GM10266 (cell line): Measurements from ENCODE around the gene SLC15A5.

ENCODE experiments used
- DNase-seq: peaks from one replicate; pipeline ENCODE4 v3.0.0; 2012; ENCODE audit errors: extremely low spot score
- TF ChIP-seq, protein P1 (sequence below): IDR thresholded peaks from 2 replicates; pipeline ENCODE4 v1.5.1; 2012; ENCODE audit warnings: mild to moderate bottlenecking, low read depth; ENCODE audit not compliant: control insufficient read depth, insufficient read depth; ENCODE audit errors: missing control alignments

The SLC15A5 gene

DNA sequence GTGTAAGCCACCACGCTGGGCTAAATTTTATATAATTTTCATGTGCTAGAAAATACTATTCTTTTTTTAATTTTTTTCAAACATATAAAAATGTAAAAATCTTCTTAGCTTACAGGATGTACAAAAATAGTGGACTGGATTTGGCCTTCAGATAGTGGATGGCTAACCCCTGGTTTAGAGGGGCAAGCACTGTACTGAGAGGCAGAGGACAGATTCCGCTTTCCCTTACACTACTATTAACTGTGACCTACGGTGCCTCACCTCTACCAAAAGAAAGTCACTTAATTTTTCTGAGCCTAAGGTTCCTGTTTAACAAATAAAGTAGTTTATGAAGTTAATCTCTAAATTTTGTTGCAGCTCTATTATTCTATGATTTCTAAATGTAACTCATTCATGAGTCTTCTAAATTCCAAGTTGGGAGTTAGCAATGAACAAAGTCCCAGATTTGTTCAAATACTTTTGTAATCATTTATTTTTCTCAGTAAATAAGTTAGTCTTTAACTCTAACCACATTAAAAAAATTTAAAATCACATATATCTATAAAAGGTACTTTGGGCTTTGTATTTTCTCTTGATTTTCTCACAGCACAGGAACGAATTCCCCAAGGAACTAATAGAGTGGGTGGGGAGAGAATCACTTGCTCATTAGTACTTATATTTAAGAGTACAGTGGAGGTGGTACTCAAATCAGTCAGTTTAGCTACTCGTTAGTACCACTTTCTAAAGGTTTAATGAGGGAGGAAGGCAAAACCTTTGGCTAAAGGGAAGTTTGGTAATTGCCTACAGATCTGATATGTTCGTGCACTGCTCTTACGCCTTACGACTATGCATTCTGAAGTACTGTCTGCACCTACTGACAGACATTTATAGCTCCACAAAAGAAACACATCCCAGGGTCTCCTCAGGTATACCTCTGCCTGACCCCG lies 33.7 kb downstream of the SLC15A5 start:
- TF ChIP-seq, protein P1, sequence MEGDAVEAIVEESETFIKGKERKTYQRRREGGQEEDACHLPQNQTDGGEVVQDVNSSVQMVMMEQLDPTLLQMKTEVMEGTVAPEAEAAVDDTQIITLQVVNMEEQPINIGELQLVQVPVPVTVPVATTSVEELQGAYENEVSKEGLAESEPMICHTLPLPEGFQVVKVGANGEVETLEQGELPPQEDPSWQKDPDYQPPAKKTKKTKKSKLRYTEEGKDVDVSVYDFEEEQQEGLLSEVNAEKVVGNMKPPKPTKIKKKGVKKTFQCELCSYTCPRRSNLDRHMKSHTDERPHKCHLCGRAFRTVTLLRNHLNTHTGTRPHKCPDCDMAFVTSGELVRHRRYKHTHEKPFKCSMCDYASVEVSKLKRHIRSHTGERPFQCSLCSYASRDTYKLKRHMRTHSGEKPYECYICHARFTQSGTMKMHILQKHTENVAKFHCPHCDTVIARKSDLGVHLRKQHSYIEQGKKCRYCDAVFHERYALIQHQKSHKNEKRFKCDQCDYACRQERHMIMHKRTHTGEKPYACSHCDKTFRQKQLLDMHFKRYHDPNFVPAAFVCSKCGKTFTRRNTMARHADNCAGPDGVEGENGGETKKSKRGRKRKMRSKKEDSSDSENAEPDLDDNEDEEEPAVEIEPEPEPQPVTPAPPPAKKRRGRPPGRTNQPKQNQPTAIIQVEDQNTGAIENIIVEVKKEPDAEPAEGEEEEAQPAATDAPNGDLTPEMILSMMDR = no peak
- no peak for DNase-seq

DNA sequence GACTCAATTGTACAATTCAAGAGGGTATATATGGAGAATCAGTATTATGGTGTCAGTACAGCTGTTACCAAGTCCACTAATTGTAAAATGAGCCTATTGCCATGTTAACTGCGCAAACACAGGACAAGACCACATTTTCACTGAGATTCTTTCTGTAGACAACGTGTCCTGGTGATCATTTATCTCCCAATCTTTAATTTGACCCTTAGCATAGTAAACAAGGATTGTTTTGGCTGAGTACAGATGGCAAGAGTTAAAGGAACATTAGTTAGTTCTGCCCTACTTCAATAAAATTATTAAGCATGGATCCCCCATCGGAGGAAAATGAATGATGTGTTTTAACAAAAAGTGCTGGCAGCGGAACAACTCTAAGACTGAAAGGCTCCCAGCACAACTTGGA lies 36.1 kb downstream of the SLC15A5 start:
- TF ChIP-seq, protein P1 = no peak
- no peak for DNase-seq

DNA sequence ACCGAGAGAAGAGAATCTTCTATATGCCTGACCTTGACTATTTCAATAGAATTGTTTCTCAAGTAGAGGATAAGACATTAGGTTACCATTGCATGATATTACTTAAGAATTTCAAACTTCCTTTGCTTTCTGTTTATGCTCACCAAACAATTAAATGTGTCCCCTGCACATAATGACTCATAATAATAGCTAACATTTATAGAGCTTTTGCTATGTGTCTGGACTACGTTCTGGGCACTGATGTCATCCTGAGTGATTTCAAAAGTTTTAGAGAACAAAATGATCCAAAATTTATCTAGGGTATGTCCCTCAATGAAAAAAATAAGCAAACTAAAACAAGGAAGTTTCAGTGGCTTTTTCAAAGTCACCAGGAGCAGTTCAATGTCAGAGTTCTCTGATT lies 38.8 kb downstream of the SLC15A5 start:
- TF ChIP-seq, protein P1 = no peak
- DNase-seq = no peak

DNA sequence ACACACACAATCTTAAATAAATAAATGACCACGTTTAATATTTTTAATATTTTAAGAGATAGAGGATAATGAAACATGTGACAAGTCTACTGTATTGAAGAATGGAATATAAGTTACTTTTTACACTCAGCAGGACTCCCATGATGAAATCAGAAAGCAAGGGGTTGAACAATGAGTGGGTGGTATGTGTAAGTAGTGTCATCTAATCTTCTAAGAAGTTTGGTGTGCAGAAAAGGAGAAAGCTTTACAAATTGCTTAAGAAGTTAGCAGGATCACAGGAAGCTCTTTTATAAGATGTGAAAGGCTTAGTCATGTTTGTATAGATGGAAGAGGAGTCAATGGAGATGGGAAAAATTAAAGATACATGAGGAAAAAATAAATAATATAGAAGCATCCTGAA lies 47.8 kb downstream of the SLC15A5 start:
- DNase-seq = no peak
- TF ChIP-seq, protein P1 = no peak

DNA sequence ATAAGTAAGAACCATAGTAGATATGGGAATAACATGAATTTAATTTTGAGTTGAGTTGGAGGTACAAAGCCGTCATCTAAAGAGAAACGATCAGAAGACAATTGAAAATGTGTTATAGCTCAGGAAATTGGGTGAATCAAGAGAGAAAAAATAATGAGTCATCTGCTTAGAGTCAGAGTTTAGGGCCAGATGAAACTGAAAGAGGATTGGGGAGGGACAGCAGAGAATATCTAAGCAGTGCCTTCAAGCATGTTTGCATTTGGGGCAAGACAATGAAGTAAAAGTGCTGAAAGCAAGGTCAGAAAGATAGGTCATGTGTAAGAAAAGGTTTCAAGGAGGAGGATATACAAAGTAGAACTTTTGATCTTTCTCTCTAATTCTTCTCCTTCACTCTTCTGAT lies 49.4 kb downstream of the SLC15A5 start:
- TF ChIP-seq, protein P1 = no peak
- DNase-seq = no peak

DNA sequence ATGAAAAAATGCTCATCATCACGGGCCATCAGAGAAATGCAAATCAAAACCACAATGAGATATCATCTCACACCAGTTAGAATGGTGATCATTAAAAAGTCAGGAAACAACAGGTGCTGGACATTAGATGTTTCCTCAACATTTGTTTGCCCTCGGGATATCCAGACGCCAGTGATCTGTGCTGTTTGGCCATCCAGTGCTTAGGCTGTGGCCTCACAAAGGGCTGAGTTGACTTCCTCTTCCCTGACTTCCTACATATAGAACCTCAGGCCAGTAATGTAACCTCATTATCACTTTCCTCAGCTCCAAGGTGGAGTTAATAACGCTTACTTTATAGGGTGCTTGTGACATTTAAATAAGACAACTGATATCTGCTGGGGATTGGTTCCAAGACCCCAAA lies 51.8 kb downstream of the SLC15A5 start:
- no peak for DNase-seq
- TF ChIP-seq, protein P1 = no peak

DNA sequence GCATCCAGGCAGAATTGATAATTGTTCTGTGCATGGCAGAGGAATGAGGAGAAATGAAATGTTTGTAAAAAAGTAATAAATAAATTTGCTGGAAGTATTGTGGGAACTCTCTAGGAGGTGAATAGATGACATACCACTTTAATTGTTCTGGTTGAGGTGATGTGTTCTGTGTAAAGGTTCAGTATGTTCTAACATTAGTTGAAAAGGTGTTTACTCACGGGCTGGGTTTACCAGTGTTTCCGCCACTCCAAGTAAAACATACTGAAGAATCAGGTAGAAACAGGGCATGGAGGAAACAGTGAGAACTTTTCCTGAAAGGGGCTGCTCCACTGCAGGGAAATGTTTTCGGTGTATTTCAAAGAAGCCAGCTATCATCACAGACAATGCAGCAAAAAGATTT lies 53.3 kb downstream of the SLC15A5 start:
- TF ChIP-seq, protein P1 = no peak
- no peak for DNase-seq
